Lung microvascular endothelial cell (primary cell): ENCODE results near the gene SNORC. TPM values are rescaled to one million over a fixed set of nuclear protein-coding genes. Genes with fewer than 3 reads are reported as not detected.

Experiments used
- DNase-seq, 2 donors: peaks; one replicate each; pipeline versions ENCODE4 v3.0.0 to v3.0.0-alpha.2; 2010; ENCODE audit warnings: low read depth in 2 of 2
- total RNA-seq: library from RNA; depleted of rRNA; stranded (reverse); fragments of >200 nt; gene quantifications from 2 replicates; pipeline ENCODE4 v1.2.1, GENCODE V29; 2014

The SNORC gene
- total RNA-seq, 1 donor from 2014 or later: 0.40 TPM

DNA sequence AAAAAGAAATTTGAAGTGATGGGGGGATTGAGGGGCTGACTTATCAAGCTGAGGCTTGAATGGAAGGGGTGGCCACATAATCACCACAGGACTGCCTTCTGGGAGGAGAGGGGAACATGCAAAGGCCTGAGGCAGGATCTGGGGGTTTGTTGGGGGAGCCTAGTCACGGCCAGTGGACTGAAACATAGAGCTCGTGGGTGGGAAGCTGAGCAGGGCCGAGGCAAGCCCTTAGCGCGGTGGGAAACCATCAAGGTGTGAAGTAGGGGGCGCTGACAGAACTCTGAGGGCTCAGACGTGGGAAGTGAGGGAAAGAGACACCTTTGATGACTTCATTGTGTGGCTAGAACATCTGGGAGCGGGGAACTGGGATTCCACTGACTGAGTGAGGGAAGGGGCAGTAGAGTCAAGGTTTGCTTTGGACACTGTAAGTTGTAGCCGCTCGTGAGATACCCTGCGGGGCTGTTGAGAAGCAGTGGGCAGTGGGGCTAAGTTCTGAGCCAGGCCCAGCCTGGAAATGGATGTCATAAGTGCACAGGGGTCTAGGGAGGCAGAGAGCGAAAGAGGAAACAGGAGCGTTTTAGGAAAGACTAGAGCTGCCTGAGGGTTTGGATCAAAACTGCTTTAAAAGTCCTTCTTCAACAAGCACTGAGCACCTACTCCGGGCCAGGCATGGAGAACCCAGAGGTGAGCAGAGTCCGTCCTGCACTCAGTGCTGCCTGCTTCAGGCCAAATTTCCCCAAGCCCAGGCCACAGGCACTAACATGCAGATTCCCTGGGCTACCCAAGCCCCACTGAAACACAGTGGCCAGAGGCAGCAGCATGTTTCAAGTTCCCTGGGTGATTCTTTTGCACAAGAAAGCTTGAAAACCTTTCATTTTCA is 686 bp upstream of the SNORC start:
- no peak for DNase-seq

DNA sequence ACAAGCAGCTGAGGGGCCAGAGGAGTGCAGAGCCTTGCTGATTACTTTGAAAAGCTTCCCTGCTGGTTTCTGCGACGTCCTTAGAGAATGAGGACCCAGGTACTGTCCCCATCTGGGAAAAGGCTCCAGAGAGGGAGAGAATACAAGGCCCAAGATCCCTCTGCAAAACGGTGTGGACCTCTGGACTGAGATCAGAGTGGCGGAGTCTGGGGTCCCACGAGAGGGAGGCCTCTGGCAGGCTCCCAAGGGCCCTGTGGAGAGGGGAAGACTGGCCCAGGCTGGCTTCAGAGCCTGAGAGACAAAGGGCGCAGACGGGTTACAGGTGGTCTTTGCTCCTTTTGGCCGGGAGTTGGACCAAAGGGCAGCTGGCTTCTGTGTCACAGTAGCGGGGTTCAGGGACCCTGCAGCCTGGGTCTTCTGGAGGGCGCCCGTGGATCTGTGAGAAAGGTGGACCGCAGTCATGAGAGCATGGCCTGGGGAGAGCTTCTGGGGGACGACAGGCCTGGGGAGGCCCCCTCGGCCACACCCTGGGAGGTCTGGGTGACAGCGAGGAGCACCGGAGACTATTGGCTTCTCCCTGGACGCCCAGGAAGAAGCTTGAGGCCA is 805 bp downstream of the SNORC start:
- no peak for DNase-seq

DNA sequence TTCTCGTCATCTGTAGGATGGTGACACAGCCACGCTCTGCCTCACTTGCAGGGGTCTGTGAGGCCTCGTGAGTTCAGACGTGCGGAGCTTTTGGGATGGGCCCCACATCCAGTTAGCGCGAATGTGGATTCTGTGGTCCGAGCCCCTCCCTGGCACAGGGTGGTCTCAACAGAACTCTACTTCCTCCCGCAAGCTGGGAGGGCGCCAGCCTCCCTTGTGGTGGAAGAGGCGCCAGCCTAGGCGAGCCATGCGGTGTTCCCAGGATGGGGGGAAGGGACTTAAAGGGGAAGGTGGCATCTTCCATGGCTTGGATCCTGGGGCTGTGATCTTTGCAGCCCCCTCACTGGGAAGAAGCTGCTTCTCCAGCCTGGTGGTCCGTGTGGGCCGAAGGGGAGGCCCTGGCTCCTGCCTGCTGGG is 1.4 kb downstream of the SNORC start:
- DNase-seq: no peak

DNA sequence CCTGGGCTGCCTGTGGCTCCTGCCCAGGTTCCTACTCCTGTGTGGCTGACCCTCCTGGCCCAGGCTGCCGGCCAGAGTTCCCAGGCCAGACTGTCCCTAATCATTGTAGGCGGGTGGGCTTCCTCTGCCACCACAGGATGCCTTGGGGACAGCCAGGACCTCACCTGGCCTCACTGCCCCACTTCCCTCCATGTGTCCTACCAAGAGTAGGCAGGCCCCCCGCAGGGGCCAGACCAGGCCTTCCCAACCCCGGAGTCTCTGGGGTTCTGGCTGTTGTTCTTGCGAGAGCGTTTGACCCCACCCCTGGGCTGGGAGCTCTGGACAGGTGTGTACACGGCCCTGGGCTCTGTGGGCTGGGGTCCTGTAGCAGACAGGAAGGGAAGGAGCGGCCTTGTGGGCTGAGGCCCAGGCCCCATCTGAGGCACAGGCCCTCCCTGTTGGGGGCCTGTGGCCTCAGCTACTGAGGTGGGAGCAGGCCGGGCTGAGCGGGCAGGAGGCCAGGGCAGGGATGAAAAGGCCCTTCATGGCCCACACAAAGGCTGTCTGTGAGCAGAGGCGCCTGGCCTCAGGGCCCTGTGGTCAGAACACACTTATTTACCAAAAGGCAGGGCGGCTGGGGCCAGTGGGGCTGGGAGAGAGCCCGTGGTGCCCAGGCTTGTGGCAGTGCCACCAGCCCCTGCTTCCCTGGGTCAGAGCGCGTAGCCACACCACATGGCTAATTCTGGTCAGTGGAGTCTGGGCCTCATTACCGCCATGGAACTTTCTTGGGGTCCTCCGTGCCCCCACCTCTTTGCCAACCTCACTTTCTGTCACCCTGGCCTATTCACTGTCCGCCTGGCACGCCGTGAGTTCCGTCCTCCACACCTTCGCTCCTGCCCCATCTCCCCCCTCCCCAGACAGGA is 2.0 kb downstream of the SNORC start:
- no peak for DNase-seq

DNA sequence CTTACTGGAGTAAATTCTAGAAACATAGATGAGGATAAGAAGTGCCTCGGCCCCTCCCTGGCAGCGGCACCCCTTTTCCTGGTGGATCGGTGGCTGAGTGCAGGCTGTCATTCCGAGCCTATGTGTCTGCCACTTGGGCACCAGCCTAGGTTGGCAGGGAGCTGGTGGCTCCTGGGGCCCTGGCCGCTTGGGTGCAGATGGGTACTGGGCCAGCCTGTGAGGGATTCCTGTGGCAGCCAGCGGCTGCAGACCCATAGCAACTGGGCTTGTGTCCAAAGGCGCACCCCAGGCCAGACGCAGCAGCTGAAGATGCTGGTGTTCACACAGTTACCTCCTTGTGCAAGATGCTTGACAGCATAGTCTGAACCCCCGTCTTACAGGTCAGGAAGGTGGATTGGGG is 2.8 kb downstream of the SNORC start:
- DNase-seq: no peak

DNA sequence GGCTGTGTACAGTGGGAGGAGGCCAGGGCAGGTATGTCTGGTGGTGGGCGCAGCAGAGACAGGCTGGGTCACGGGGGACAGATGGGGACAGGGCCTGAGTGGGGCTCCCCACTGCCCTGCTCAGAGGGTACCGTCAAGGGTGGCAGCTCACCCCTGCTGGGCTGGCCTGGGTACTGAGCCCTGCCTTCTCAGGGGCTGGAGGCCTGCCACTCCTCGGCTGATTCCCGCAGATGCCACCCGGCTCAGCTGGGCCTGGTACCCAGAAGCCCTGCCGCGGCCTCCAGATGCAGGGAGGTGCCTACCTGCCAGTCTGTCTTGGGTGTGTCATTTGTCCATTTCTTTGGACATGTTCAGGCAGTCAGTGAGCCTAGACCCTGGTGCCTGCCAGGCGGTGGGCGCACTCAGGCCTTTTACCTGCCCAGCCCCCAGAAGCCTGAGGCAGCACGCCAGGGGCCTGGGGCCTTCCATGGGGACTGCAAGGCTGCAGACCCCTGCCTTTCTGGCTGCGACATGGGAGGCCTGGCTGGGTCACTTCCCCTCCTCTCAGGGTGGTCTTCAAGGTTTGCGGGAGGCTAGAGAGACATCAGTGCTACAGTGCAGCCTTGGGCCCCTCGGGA is 3.3 kb downstream of the SNORC start:
- no peak for DNase-seq

DNA sequence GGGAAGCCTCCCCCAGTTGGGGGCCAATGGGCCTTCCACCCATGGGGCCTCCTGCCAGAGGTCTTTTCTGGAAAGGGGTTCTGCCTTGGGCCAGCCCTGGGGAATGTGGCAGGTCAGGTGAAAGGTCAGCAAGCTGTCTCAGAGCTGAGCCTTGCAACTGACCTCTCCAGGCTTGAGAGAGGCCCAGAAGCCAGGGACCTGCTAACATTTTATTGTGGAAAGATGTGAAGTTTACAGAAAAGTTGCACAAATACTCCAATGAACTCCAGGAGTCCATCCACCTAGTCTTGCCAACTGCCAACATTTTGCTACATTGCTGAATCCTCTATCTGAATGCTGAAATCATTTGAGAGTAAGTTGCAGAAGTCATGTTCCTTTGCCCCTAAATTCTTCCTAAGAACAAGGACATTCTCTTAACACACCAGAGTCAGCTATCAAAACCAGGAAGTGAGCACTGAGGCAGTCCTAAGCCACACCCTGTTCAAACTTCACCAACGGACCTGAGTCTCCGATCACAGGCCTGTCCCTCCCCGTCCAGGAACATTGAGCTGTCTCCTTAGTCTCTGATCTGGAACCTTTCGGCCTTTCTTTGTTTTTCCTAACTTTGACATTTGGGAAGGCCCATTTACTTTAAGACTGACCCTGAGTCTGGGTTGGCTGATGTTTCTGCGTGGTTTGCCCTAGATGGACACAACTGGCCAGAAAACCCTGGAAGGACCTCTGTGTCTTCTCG is 4.0 kb downstream of the SNORC start:
- DNase-seq: no peak

DNA sequence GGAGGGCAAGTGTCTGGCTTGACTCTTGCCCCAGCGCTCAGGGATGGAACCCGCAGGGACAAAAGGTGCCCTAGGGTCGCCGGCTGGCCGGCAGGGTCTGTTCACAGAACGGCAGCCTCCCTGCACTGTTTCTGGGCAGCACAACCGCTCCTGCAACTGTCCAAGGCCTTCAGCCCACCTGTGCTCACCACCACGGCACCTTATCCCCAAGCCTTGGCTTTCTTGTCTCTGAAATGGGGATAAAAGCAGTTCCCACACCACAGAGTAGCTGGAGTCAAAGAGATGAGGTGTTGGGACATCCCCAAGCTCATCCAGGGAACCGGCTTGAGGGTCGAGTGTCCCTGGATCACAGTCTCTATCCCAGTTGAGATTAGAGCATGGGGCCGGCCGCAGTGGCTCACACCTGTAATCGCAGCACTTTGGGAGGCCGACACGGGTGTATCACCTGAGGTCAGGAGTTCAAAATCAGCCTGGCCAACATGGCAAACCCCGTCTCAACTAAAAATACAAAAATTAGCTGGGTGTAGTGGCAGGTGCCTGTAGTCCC is 4.7 kb downstream of the SNORC start:
- no peak for DNase-seq

DNA sequence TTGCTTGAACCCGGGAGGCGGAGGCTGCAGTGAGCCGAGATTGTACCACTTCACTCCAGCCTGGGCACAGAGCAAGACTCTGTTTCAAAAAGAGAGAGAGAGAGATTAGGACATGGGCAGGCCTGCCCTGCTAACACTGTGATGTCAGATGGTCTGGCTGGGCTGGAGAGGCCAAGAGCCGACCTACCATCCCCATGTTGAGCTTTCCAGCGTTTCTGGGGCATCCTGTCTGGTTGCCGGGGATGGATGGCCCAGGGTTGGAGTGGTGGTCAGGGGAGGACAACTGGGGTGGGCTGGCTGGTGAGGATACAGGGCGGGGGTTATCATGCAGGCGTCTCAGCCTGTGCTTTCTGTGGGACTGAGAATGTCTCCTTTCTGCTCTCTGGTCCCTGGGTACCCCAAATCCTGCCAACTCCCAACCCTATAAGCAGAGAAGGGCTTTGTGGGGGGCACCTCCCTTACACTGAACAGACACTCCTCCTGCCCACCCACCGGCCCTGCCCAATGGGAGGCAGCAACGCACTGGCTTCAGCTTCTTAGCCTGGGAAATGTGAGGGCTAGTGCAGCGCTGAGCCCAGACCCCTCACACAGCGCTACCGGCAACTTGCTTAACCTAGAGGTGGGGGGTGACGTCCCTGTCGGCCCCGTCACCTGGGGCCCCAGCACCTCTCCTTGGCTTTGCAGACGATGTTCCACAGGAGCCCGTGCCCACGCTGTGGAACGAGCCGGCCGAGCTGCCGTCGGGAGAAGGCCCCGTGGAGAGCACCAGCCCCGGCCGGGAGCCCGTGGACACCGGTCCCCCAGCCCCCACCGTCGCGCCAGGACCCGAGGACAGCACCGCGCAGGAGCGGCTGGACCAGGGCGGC is 5.4 kb downstream of the SNORC start:
- DNase-seq: peak; percentile 13 to 43

DNA sequence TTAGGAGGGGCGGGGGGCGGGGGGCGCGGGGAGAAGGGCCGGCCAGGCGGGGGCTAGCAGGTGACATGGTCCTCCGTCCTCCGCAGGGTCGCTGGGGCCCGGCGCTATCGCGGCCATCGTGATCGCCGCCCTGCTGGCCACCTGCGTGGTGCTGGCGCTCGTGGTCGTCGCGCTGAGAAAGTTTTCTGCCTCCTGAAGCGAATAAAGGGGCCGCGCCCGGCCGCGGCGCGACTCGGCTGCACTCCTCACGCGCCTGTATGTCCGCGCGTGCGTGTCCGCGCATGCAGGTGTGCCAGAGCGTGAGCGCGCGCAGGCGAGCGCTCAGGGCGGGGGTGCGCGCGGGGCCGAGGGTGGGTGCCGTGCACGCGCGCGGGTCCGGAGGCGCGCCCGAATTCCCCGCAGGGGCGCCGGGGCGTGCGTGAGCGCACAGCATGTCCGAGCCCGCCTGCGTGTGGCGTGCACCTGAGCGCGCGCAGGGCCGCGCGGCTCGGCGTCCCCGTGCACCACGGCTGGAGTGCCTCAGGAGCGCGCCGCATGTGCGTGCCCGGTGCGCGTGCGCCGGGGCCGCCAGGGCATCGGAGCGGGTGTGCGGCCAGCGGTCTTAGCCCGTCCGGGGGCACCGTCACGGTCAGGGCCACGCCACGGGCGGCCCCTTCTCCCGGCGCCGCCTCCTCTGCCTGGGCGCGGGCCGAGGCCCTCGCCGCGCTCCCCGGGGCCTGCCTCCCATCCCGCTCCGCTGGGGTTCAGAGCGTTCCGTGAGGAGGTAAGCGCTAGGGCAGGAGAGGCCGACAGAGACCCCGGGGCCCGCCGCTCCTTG is 6.3 kb downstream of the SNORC start:
- DNase-seq: peak; percentile 20 to 45

DNA sequence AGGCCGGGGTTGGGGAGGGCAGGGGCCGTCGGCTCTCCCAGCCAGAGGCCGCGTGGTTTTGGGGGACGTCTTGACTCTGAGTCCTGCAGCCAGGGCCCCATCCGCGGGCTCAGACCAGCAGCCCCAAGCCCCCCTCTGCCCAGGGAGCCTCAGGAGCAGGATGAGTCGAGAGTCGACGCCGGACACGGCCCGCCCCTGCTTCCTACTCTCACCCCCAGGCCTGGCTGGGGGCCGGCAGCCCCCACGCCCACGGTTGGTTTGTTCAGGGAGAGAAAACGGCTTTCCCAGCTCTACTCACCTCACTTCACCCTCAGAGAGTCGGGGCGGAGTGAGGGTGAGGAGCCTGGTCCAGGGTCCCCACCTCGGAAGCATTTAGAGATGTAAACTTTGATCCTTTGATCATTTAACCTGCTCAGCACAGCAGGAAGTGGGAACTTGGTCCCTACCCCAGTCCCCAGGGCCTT is 6.9 kb downstream of the SNORC start:
- no peak for DNase-seq

DNA sequence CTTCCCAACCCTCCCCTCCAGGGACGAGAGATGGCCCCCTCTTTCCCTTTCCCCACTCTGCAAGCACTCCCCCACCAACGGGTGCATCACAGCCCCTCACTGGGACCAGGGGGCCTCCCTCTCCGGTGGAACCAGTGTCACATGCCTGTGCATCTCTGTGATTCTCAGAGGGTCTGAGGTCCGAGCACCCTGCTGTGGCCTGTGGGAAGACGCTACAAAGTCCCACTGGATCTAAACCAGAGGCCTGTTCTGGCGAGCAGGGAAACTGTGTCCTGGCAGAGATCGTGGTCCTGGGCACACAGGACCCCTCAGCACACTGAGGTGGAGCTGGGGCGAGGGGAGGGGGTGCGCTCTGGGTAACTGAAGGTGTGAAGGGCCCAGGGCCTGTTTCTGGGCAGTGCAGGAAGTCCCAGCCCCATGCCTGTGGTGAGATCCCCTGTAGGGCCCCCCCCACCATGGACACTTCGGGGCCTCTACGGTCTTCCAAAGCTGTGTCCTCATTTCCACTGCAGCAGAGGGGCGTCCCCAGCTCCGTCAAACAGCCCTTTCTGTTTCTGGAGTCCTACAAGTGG is 8.0 kb downstream of the SNORC start:
- DNase-seq: no peak

DNA sequence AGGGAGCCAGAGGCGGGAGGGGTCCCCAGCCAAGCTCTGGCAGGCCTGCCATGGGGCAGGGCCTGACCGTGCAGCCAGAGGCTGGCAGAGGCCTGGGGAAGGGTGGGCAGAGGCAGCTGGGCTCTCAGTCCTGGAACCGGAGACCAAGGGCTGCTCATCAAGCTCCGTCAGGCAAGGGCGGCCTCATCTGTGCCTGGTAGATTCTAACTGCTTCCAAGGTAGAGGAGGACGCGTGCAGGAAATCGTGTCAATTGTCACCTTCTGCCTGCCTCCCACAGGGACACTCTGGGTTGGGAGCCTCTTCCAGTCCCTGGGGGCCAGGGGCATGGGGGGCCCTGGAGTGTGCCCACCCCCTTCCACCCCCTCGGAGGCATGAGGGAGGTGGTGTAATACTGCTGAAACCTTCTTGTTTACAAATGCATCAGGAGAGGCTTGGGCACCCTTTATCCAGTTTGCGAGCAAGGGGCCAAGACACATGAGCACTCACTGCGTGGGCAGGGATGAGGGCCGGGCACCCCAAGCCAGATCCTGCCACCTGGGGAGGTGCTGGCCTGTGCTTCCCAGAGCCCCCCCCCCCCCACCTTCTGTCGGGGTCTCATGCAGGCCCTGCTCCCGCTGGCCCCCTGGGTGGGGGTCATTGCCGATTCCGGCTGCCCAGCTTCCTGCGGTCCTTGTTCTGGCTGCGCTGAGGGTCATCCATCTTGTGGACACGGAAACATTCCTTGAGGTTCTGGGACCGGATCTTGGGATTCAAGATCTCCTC is 9.0 kb downstream of the SNORC start:
- no peak for DNase-seq

DNA sequence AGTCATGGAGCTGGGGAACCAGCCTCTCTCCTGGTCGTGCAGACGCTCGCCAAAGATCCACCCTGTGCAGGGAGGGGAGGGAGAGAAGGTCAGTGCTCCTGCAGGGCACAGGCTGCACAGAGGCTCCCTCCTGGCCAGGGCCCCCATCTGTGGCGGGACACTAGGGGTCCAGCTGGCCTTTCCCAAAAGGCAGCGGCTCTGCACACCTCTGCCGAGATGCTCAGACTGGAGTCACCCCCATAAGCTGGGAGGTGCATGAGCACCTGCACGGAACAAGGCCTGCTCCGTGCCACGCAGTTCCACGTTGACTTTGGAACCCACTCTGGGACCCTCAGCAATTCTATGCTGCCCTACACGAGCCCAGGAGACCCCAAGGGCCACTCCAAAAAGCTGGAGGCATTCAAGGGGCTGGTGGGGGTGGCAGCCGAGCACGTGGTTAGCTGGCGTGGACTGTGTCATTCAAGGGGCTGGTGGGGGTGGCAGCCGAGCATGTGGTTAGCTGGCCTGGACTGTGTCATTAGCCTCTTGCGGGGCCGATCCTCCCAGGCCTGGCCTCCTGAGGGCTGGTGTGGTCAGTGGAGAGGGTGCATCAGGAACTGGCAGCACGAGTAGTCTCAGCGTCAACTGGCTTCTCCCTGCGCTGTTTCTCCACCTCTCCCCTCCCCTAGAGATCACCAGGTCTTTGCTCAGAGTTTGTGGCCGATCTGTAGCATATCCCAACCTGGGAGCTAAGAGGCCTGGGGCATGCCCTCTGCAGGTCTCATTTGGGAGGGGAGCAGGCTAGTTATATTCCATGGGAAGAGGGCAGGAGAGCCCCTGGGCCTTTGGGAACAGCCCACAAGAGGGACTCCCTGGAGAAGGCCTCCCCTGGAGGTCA is 9.8 kb downstream of the SNORC start:
- no peak for DNase-seq

DNA sequence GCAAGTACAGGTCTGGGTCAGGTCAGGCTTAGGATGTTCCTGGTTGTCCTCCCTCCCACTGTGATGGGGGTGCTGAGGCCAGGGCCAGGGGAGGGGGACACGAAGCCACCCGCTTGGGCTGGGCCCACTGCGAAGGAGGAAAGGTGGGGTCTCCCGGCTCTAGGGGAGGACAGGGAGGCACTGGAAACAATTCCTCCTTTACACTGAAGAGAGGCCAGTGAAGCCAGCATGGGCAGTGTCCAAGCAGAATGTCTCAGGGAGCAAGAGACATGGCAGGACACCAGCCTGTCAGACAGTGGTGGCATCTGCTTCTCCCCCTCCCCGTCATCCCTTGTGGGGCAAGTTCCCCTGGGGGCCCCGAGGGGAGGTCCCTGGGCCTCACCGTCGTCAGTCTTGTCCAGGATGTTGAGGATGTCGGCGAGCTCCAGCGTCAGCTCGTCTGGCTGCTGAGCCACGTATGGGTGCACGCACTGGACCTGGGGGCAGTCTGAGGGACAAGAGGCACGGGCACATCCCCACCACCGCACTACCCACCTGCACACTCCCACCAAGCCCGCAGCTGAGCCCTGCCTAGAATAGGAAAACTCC is 10.8 kb downstream of the SNORC start:
- no peak for DNase-seq

DNA sequence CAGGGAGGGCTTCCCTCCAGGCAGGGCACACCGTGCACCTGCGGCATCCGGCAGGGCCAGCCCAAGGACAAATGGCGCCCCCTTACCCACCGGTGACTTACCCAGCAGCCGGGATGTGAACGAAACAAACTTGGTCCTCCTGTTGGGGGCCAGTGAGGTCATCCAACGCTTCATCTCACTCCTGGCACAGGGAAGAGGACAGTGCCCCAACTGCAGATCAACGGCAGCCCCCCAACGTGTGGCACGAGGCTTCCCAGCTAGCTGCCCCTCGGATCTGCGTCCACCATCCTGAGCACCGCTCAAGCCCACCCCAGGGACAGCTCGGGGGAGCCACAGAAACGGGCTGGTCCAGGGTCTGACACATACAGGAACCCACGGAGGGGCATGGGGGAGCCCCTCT is 12.0 kb downstream of the SNORC start:
- DNase-seq: no peak
